ENCODE data around the gene RADIL. TPM values are rescaled to one million over a fixed set of nuclear protein-coding genes. Genes with fewer than 3 reads are reported as not detected.

RADIL gene
- polyA plus RNA-seq, 1 donor (not counting 4 experiments of a cell fraction or from before 2014, with no cell fraction given) = not detected

GRCh38 chr7:4758111-4758510 is 125.4 kb downstream of the RADIL start:
- no peak for TF ChIP-seq EZH2 (IDR thresholded peaks at IDR 0.05; ENCODE audit: low read length)
- TF ChIP-seq, protein P1, sequence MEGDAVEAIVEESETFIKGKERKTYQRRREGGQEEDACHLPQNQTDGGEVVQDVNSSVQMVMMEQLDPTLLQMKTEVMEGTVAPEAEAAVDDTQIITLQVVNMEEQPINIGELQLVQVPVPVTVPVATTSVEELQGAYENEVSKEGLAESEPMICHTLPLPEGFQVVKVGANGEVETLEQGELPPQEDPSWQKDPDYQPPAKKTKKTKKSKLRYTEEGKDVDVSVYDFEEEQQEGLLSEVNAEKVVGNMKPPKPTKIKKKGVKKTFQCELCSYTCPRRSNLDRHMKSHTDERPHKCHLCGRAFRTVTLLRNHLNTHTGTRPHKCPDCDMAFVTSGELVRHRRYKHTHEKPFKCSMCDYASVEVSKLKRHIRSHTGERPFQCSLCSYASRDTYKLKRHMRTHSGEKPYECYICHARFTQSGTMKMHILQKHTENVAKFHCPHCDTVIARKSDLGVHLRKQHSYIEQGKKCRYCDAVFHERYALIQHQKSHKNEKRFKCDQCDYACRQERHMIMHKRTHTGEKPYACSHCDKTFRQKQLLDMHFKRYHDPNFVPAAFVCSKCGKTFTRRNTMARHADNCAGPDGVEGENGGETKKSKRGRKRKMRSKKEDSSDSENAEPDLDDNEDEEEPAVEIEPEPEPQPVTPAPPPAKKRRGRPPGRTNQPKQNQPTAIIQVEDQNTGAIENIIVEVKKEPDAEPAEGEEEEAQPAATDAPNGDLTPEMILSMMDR (optimal IDR thresholded peaks at IDR 0.05 in 1 of 3, IDR thresholded peaks at IDR 0.05 in 1 of 3, conservative IDR thresholded peaks at IDR 0.05 in 1 of 3; ENCODE audit: extremely low read depth in 1 of 3, insufficient read depth in 2 of 3, low read length in 3 of 3) = no peak
- Histone ChIP-seq H2AFZ (ENCODE audit: control insufficient read depth, low read length) (no peak overlapping the region), H3K36me3 (ENCODE audit: control insufficient read depth in 2 of 2, extremely low read depth in 1 of 2, insufficient read depth in 2 of 2, low read length in 2 of 2) (peaks cover 19 to 29% of the 10 kb centered on the region in 2 experiments), H3K9me3 (ENCODE audit: control insufficient read depth, low read depth, low read length) (no peaks in the 10 kb centered on the region), H3K4me3 (ENCODE audit: control insufficient read depth in 2 of 3, extremely low read depth in 1 of 3, insufficient read depth in 2 of 3, low read depth in 1 of 3, low read length in 3 of 3) (no peak overlapping the region), H3K79me2 (ENCODE audit: control insufficient read depth, insufficient read depth, low read length) (peaks cover 3% of the 10 kb centered on the region), H3K9me1 (ENCODE audit: control insufficient read depth, extremely low read depth, insufficient read depth, low read length) (no peaks in the 10 kb centered on the region), H3K27ac (ENCODE audit: control insufficient read depth, insufficient read depth, low read length) (no peak overlapping the region), H3K27me3 (ENCODE audit: control insufficient read depth, extremely low read depth, insufficient read depth, low read length) (no peaks in the 10 kb centered on the region), H4K20me1 (ENCODE audit: control insufficient read depth, extremely low read depth, insufficient read depth, low read length) (peaks cover 9% of the 10 kb centered on the region), H3K9ac (ENCODE audit: control insufficient read depth, extremely low read depth, insufficient read depth, low read length) (no peak overlapping the region), H3K4me1 (ENCODE audit: control insufficient read depth, extremely low read depth, insufficient read depth, low read length) (peaks cover 10% of the 10 kb centered on the region), H3K4me2 (ENCODE audit: control insufficient read depth, extremely low read depth, insufficient read depth, low read depth, low read length) (no peak overlapping the region)
- no peak for FAIRE-seq
- dilution Hi-C loops (cut with MboI; ENCODE audit: extremely low pct_ligation_motif_present, low sequenced_read_pairs) = no loop called here
- no peak for DNase-seq (ENCODE audit: low read depth, low spot score)

DNA sequence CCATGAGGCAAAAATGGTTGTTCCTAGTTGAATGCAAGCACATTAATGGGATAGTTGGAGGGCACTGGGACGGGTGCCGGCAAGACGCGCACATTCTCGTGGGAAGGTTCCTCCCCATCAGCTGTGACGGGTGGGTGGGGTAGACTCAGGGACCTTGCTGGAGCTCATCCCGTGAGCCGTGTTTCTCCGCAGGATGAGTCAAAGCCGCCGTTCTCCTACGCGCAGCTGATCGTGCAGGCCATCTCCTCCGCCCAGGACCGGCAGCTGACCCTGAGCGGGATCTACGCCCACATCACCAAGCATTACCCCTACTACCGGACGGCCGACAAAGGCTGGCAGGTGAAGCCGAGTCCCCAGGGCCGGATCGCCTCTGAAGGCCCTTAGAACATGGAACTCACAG is 128.5 kb downstream of the RADIL start:
- Histone ChIP-seq H2AFZ (ENCODE audit: control insufficient read depth, low read length) (no peak overlapping the region), H3K36me3 (ENCODE audit: control insufficient read depth in 2 of 2, extremely low read depth in 1 of 2, insufficient read depth in 2 of 2, low read length in 2 of 2) (peaks cover 7 to 35% of the 10 kb centered on the region in 2 experiments), H3K4me3 (ENCODE audit: control insufficient read depth in 2 of 3, extremely low read depth in 1 of 3, insufficient read depth in 2 of 3, low read depth in 1 of 3, low read length in 3 of 3) (no peak overlapping the region), H3K9me3 (ENCODE audit: control insufficient read depth, low read depth, low read length) (no peaks in the 10 kb centered on the region), H3K27me3 (ENCODE audit: control insufficient read depth, extremely low read depth, insufficient read depth, low read length) (no peaks in the 10 kb centered on the region), H3K9me1 (ENCODE audit: control insufficient read depth, extremely low read depth, insufficient read depth, low read length) (no peaks in the 10 kb centered on the region), H3K4me1 (ENCODE audit: control insufficient read depth, extremely low read depth, insufficient read depth, low read length) (no peaks in the 10 kb centered on the region), H4K20me1 (ENCODE audit: control insufficient read depth, extremely low read depth, insufficient read depth, low read length) (peaks cover 9% of the 10 kb centered on the region), H3K4me2 (ENCODE audit: control insufficient read depth, extremely low read depth, insufficient read depth, low read depth, low read length) (no peak overlapping the region), H3K9ac (ENCODE audit: control insufficient read depth, extremely low read depth, insufficient read depth, low read length) (no peak overlapping the region), H3K27ac (ENCODE audit: control insufficient read depth, insufficient read depth, low read length) (no peak overlapping the region), H3K79me2 (ENCODE audit: control insufficient read depth, insufficient read depth, low read length) (peaks cover 22% of the 10 kb centered on the region)
- DNase-seq (ENCODE audit: low read depth, low spot score) (no peak), FAIRE-seq (no peak)
- dilution Hi-C loops (cut with MboI; ENCODE audit: extremely low pct_ligation_motif_present, low sequenced_read_pairs) = no loop called here
- TF ChIP-seq EZH2 (IDR thresholded peaks at IDR 0.05; ENCODE audit: low read length) = no peak
- TF ChIP-seq, protein P1 (optimal IDR thresholded peaks at IDR 0.05 in 1 of 3, IDR thresholded peaks at IDR 0.05 in 1 of 3, conservative IDR thresholded peaks at IDR 0.05 in 1 of 3; ENCODE audit: extremely low read depth in 1 of 3, insufficient read depth in 2 of 3, low read length in 3 of 3) = no peak

Data from keratinocyte (primary cell).